Esophagus squamous epithelium (tissue), 5 donors: ENCODE data around the gene DENND1A. TPM values are rescaled to one million over a fixed set of nuclear protein-coding genes. Genes with fewer than 3 reads are reported as not detected.

Experiments
- DNase-seq: peaks from one replicate; lab custom pipeline; 2025; lab: John Stamatoyannopoulos, UW
- H3K27ac ChIP-seq, 4 donors: fragments of 200-600 bp; sonication (generic); one replicate each; pipeline ENCODE4 v1.5.1; 2016 to 2019; ENCODE audit warnings: mild to moderate bottlenecking in 1 of 4
- H3K27me3 ChIP-seq, 4 donors: fragments of 200-600 bp; sonication (generic); 1 replicate in 3 of 4; 2 replicates in 1 of 4; pipeline versions ENCODE4 v1.5.1 to v1.6.0; 2017 to 2021; ENCODE audit warnings: antibody characterized with exemption in 1 of 4
- H3K36me3 ChIP-seq, 3 donors: fragments of 200-600 bp; sonication (generic); one replicate each; pipeline ENCODE4 v1.5.1; 2016 to 2019
- H3K4me1 ChIP-seq, 3 donors: fragments of 200-600 bp; sonication (generic); one replicate each; pipeline ENCODE4 v1.5.1; 2017 to 2019
- H3K4me3 ChIP-seq, 4 donors: fragments of 200-600 bp; sonication (generic); 1 replicate in 3 of 4; 2 replicates in 1 of 4; pipeline ENCODE4 v1.5.1; 2016 to 2019; ENCODE audit warnings: mild to moderate bottlenecking in 2 of 4, moderate library complexity in 1 of 4
- H3K9me3 ChIP-seq, 3 donors: fragments of 200-600 bp; sonication (generic); one replicate each; pipeline ENCODE4 v1.5.1; 2016 to 2019
- POLR2A ChIP-seq, 4 donors: fragments of 450-650 bp; IDR thresholded peaks; one replicate each; pipeline ENCODE4 v1.6.1; 2017; ENCODE audit warnings: antibody characterized with exemption in 4 of 4, mild to moderate bottlenecking in 4 of 4, moderate library complexity in 3 of 4
- WGBS, 2 donors: methylation state at CpG; one replicate each; pipeline ENCODE4 v1.1.5; 2018; 5-methylcytosine and 5-hydroxymethylcytosine counted together
- intact Hi-C: fragments of 100-400 bp; cut with DNase I; formaldehyde crosslinking; loops from one replicate; pipeline ENCODE4 v1.15.0; 2022
- total RNA-seq, 4 donors: library from RNA; depleted of rRNA; stranded (reverse); fragments of >200 nt; gene quantifications; one replicate each; pipeline ENCODE4 v1.1.0, GENCODE V29; 2016
- TF ChIP-seq, protein P1 (sequence below), 6 experiments: fragments of 450-650 bp in 4 of 6; fragments of 200-600 bp in 2 of 6; sonication (generic) in 2 of 6; IDR thresholded peaks; one replicate each; pipeline ENCODE4 v1.5.1; 2016 to 2019; ENCODE audit warnings: antibody characterized with exemption in 6 of 6, mild to moderate bottlenecking in 4 of 6, moderate library complexity in 4 of 6
- donor health status: DM: yes; HTN: yes; CAD: no.

Gene DENND1A
- total RNA-seq, 4 donors from 2014 or later: 5.3 to 16.0 (median 12.9) TPM

- no peak overlapping the region for H3K4me3 ChIP-seq
- DNase-seq: no peak
- 89 to 99% methylated on average over 6 of the region's 6 CpGs for WGBS, 2 donors
- no peak overlapping the region for H3K27ac ChIP-seq
- H3K36me3 ChIP-seq: no peaks in the 10 kb centered on the region
- no peak for TF ChIP-seq POLR2A (IDR thresholded peaks at IDR 0.05)
- TF ChIP-seq, protein P1, sequence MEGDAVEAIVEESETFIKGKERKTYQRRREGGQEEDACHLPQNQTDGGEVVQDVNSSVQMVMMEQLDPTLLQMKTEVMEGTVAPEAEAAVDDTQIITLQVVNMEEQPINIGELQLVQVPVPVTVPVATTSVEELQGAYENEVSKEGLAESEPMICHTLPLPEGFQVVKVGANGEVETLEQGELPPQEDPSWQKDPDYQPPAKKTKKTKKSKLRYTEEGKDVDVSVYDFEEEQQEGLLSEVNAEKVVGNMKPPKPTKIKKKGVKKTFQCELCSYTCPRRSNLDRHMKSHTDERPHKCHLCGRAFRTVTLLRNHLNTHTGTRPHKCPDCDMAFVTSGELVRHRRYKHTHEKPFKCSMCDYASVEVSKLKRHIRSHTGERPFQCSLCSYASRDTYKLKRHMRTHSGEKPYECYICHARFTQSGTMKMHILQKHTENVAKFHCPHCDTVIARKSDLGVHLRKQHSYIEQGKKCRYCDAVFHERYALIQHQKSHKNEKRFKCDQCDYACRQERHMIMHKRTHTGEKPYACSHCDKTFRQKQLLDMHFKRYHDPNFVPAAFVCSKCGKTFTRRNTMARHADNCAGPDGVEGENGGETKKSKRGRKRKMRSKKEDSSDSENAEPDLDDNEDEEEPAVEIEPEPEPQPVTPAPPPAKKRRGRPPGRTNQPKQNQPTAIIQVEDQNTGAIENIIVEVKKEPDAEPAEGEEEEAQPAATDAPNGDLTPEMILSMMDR (IDR thresholded peaks at IDR 0.05): no peak
- no peaks in the 10 kb centered on the region for H3K9me3 ChIP-seq
- H3K27me3 ChIP-seq: no peaks in the 10 kb centered on the region
- intact Hi-C loops: no loop called here
- no peaks in the 10 kb centered on the region for H3K4me1 ChIP-seq
These were observed 439.2 kb downstream of the DENND1A start for GRCh38 chr9:123490688-123491087.

DNA sequence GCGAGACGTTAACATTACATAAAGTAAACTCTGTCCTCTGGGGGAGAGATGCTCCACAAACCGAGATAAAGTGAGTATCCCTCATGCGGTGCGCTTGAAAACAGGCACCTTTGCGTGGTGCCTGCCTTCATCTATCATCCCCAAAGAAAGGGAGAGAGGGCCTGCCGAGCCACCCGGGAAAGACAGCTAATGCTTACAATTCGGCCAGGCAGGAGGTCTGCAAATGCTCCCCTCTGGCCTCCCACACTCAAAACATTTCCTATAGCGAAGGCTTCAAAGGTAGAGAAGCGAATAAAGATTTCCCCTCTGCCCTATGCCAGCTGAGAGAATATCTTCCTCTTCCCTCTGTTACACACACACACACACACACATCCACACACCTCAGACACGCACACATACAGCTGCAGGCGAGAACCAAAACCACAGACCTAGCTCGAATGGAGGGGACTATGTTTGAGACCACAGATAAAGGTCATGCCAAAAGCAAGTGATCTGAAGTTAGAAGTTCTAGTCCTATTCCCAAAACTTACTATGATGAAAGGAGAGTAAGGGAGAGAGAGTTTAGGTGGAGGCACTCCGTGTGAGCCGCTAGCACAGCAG is 441.1 kb downstream of the DENND1A start:
- no peak for DNase-seq
- Histone ChIP-seq H3K36me3 (no peaks in the 10 kb centered on the region), H3K4me3 (no peak overlapping the region), H3K9me3 (no peaks in the 10 kb centered on the region), H3K4me1 (peaks cover 0 to 12% (median 0%) of the 10 kb centered on the region in 3 donors), H3K27me3 (no peaks in the 10 kb centered on the region), H3K27ac (no peak overlapping the region)
- intact Hi-C loops: no loop called here
- 80 to 81% methylated on average over 15 to 16 of the region's 16 CpGs for WGBS, 2 donors
- TF ChIP-seq, protein P1 (IDR thresholded peaks at IDR 0.05): no peak
- TF ChIP-seq POLR2A (IDR thresholded peaks at IDR 0.05): no peak

- H3K27me3 ChIP-seq: no peaks in the 10 kb centered on the region
- no peaks in the 10 kb centered on the region for H3K36me3 ChIP-seq
- 92 to 93% methylated on average over 4 to 5 of the region's 5 CpGs for WGBS, 2 donors
- peaks cover 0 to 12% (median 0%) of the 10 kb centered on the region in 3 donors for H3K4me1 ChIP-seq
- DNase-seq: no peak
- H3K4me3 ChIP-seq: no peak overlapping the region
- intact Hi-C loops: no loop called here
- TF ChIP-seq, protein P1 (IDR thresholded peaks at IDR 0.05): no peak
- no peak for TF ChIP-seq POLR2A (IDR thresholded peaks at IDR 0.05)
- no peak overlapping the region for H3K27ac ChIP-seq
- H3K9me3 ChIP-seq: no peaks in the 10 kb centered on the region
These were observed 441.9 kb downstream of the DENND1A start for GRCh38 chr9:123487944-123488548.

- Histone ChIP-seq H3K4me1 (peaks cover 0 to 12% (median 0%) of the 10 kb centered on the region in 3 donors), H3K36me3 (no peaks in the 10 kb centered on the region), H3K9me3 (no peaks in the 10 kb centered on the region), H3K4me3 (no peak overlapping the region), H3K27me3 (no peaks in the 10 kb centered on the region), H3K27ac (no peak overlapping the region)
- intact Hi-C loops: no loop called here
- 50 to 80% methylated on average over 1 of the region's 1 CpG for WGBS, 2 donors
- no peak for DNase-seq
- TF ChIP-seq, protein P1 (IDR thresholded peaks at IDR 0.05): no peak
- no peak for TF ChIP-seq POLR2A (IDR thresholded peaks at IDR 0.05)
These were observed 443.5 kb downstream of the DENND1A start for GRCh38 chr9:123486431-123486830.

DNA sequence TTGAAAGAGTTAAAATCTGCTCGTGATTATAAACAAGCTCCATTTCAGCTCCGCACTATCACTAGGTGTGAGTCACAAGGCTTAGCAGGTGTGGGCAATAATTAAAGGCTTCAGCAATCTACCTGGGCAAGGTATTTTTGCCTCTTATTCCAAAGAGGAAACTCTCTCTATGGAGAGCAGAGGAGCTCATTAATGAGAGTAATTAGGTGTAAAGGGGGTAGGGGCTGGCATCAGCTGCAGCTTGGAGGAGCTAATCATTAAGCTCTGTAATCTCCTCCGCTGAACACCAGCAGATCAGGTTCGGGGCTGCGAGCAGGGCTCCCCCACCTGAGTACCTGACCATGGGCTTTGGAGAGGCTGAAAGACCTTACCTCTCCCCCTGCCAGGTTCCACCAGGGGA is 444.7 kb downstream of the DENND1A start:
- Histone ChIP-seq H3K27me3 (no peaks in the 10 kb centered on the region), H3K27ac (no peak overlapping the region), H3K4me1 (peaks cover 0 to 12% (median 0%) of the 10 kb centered on the region in 3 donors), H3K4me3 (no peak overlapping the region), H3K36me3 (no peaks in the 10 kb centered on the region), H3K9me3 (no peaks in the 10 kb centered on the region)
- DNase-seq: no peak
- TF ChIP-seq POLR2A (IDR thresholded peaks at IDR 0.05): no peak
- TF ChIP-seq, protein P1 (IDR thresholded peaks at IDR 0.05): no peak
- WGBS, 2 donors: 71 to 86% methylated on average over 5 of the region's 5 CpGs
- intact Hi-C loops: no loop called here
